GM20431 (cell line): Measurements from ENCODE around the gene MRPS27.

Experiments
- in situ Hi-C: fragments of 300-500 bp; cut with MseI, MboI; formaldehyde crosslinking; loops from one replicate; pipeline ENCODE4 v1.15.0; 2020; ENCODE audit warnings: low sequenced_read_pairs; ENCODE audit not compliant: unreplicated experiment

MRPS27 gene

GRCh38 chr5:72238712-72239445, 81.2 kb downstream of the MRPS27 start:
- in situ Hi-C loops = loop anchor here (25.0 kb wide), 1 partner anchor 102 kb away; no protein-coding TSS in a partner anchor

GRCh38 chr5:72237879-72238278, 82.2 kb downstream of the MRPS27 start:
- in situ Hi-C loops = loop anchor here (25.0 kb wide), 1 partner anchor 101 kb away; no protein-coding TSS in a partner anchor

- in situ Hi-C loops = loop anchor here (25.0 kb wide), 1 partner anchor 100 kb away; no protein-coding TSS in a partner anchor
These were observed 82.6 kb downstream of the MRPS27 start for GRCh38 chr5:72237415-72237814.

GRCh38 chr5:72235725-72236124, 84.3 kb downstream of the MRPS27 start:
- in situ Hi-C loops = loop anchor here (25.0 kb wide), 1 partner anchor 98 kb away; no protein-coding TSS in a partner anchor

GRCh38 chr5:72234868-72235267, 85.2 kb downstream of the MRPS27 start:
- in situ Hi-C loops = loop anchor here (25.0 kb wide), 1 partner anchor 98 kb away; no protein-coding TSS in a partner anchor

- in situ Hi-C loops = loop anchor here (25.0 kb wide), 1 partner anchor 97 kb away; no protein-coding TSS in a partner anchor
These were observed 85.8 kb downstream of the MRPS27 start for GRCh38 chr5:72234265-72234700.

- in situ Hi-C loops = loop anchor here (25.0 kb wide), 1 partner anchor 97 kb away; no protein-coding TSS in a partner anchor
These were observed 86.2 kb downstream of the MRPS27 start for GRCh38 chr5:72233835-72234234.

- in situ Hi-C loops = loop anchor here (25.0 kb wide), 1 partner anchor 96 kb away; no protein-coding TSS in a partner anchor
These were observed 87.2 kb downstream of the MRPS27 start for GRCh38 chr5:72232838-72233237.

GRCh38 chr5:72231991-72232703, 87.9 kb downstream of the MRPS27 start:
- in situ Hi-C loops = loop anchor here (25.0 kb wide), 1 partner anchor 95 kb away; no protein-coding TSS in a partner anchor

GRCh38 chr5:72228960-72229359, 91.1 kb downstream of the MRPS27 start:
- in situ Hi-C loops = loop anchor here (25.0 kb wide), 1 partner anchor 92 kb away; no protein-coding TSS in a partner anchor

- in situ Hi-C loops = loop anchor here (25.0 kb wide), 1 partner anchor 90 kb away; no protein-coding TSS in a partner anchor
These were observed 93.1 kb downstream of the MRPS27 start for GRCh38 chr5:72226950-72227349.

GRCh38 chr5:72225741-72226140, 94.3 kb downstream of the MRPS27 start:
- in situ Hi-C loops = loop anchor here (25.0 kb wide), 1 partner anchor 88 kb away; no protein-coding TSS in a partner anchor

- in situ Hi-C loops = loop anchor here (25.0 kb wide), 1 partner anchor 88 kb away; no protein-coding TSS in a partner anchor
These were observed 95.0 kb downstream of the MRPS27 start for GRCh38 chr5:72224946-72225463.

- in situ Hi-C loops = no loop called here
These were observed 96.7 kb downstream of the MRPS27 start for GRCh38 chr5:72223371-72223770.

- in situ Hi-C loops = no loop called here
These were observed 97.5 kb downstream of the MRPS27 start for GRCh38 chr5:72222521-72222920.

GRCh38 chr5:72221541-72221940, 98.5 kb downstream of the MRPS27 start:
- in situ Hi-C loops = no loop called here

GRCh38 chr5:72221099-72221498, 98.9 kb downstream of the MRPS27 start:
- in situ Hi-C loops = no loop called here

GRCh38 chr5:72216756-72217155, 103.3 kb downstream of the MRPS27 start:
- in situ Hi-C loops = no loop called here

GRCh38 chr5:72214168-72214567, 105.9 kb downstream of the MRPS27 start:
- in situ Hi-C loops = no loop called here

- in situ Hi-C loops = no loop called here
These were observed 106.6 kb downstream of the MRPS27 start for GRCh38 chr5:72213482-72213881.
